PFSK-1 (cell line): ENCODE measurements around the gene LARP1.

Source experiments
- POLR2AphosphoS5 ChIP-seq: IDR thresholded peaks from 2 replicates; pipeline ENCODE4 v1.6.1; 2012; ENCODE audit warnings: low read depth, mild to moderate bottlenecking, control low read depth, low read length, moderate library complexity
- TAF1 ChIP-seq: IDR thresholded peaks from 2 replicates; pipeline ENCODE4 v1.6.1; 2012; ENCODE audit warnings: low read length, control low read depth, borderline replicate concordance; ENCODE audit not compliant: insufficient read depth
- TF ChIP-seq, protein P1 (sequence below), 2 experiments: IDR thresholded peaks; 2 replicates each; pipeline versions ENCODE4 v1.6.1 to v1.8.0; 2011 to 2012; ENCODE audit warnings: low read depth in 2 of 2, low read length in 2 of 2, control low read depth in 1 of 2, inconsistent platforms in 1 of 2, mild to moderate bottlenecking in 1 of 2, moderate library complexity in 1 of 2; ENCODE audit not compliant: insufficient read depth in 1 of 2

DNA sequence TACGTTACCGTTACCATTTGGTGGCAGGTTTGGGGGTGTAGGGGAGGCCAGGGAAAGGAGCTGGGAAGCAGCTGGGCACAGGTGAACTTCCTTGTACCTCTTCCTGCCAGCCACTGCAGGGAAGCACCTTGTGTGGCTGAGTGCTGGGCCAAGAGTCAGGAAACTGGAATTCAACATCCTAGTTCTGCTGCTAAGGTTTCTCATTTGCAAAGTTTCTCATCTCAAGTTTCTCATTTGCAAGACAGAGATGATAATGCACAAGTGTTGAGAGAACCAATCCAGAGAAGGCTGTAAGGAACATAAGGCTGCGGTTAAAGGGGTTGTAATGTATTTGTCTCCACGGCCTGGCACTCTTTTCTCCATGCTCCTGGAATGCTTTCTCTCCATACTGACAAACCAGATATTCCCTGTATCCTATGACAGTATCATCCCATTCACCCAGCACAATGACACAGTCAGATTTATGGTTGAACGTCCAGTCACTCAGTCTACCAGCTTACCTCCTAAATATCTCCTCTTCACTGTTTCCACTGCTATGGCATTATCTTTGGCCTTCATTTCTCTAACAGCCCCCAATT is 33.6 kb upstream of the LARP1 start:
- no peak for TF ChIP-seq POLR2AphosphoS5
- TF ChIP-seq, protein P1, sequence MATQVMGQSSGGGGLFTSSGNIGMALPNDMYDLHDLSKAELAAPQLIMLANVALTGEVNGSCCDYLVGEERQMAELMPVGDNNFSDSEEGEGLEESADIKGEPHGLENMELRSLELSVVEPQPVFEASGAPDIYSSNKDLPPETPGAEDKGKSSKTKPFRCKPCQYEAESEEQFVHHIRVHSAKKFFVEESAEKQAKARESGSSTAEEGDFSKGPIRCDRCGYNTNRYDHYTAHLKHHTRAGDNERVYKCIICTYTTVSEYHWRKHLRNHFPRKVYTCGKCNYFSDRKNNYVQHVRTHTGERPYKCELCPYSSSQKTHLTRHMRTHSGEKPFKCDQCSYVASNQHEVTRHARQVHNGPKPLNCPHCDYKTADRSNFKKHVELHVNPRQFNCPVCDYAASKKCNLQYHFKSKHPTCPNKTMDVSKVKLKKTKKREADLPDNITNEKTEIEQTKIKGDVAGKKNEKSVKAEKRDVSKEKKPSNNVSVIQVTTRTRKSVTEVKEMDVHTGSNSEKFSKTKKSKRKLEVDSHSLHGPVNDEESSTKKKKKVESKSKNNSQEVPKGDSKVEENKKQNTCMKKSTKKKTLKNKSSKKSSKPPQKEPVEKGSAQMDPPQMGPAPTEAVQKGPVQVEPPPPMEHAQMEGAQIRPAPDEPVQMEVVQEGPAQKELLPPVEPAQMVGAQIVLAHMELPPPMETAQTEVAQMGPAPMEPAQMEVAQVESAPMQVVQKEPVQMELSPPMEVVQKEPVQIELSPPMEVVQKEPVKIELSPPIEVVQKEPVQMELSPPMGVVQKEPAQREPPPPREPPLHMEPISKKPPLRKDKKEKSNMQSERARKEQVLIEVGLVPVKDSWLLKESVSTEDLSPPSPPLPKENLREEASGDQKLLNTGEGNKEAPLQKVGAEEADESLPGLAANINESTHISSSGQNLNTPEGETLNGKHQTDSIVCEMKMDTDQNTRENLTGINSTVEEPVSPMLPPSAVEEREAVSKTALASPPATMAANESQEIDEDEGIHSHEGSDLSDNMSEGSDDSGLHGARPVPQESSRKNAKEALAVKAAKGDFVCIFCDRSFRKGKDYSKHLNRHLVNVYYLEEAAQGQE (IDR thresholded peaks at IDR 0.05; ENCODE audit: insufficient read depth in 1 of 2, low read depth in 2 of 2, low read length in 2 of 2): no peak
- no peak for TF ChIP-seq TAF1
